Nephron progenitor cell (in vitro differentiated cells): ENCODE results near the gene HDAC5.
A peak's percentile ranks its signal among the peaks of the same experiment; 100 is the strongest.

Experiments used
- DNase-seq: peaks from one replicate; pipeline ENCODE4 v3.0.0; 2021
- H3K27ac Mint-ChIP-seq: 2 replicates; pipeline ENCODE4 v1.8.0; 2021; ENCODE audit warnings: mild to moderate bottlenecking, moderate library complexity, mixed read lengths
- H3K27me3 Mint-ChIP-seq: 2 replicates; pipeline ENCODE4 v1.8.0; 2021; ENCODE audit warnings: mild to moderate bottlenecking, low read depth, mixed read lengths; ENCODE audit not compliant: poor library complexity
- H3K36me3 Mint-ChIP-seq: 2 replicates; pipeline ENCODE4 v1.8.0; 2021; ENCODE audit warnings: low read depth, mixed read lengths
- H3K4me1 Mint-ChIP-seq: 2 replicates; pipeline ENCODE4 v1.8.0; 2021; ENCODE audit warnings: mixed read lengths
- H3K4me3 Mint-ChIP-seq: 2 replicates; pipeline ENCODE4 v1.8.0; 2021; ENCODE audit warnings: mild to moderate bottlenecking, moderate library complexity, mixed read lengths
- H3K9me3 Mint-ChIP-seq: 2 replicates; pipeline ENCODE4 v1.8.0; 2021; ENCODE audit warnings: mild to moderate bottlenecking, moderate library complexity, mixed read lengths
- CTCF ChIP-seq: fragments of 200-600 bp; sonication (generic); IDR thresholded peaks from 2 replicates; pipeline ENCODE4 v1.5.0; 2021; ENCODE audit warnings: antibody characterized with exemption

Gene HDAC5

GRCh38 chr17:44119062-44119461 is 4.4 kb downstream of the HDAC5 start:
- TF ChIP-seq CTCF, result no peak
- Mint-ChIP-seq H3K27ac (no peak overlapping the region), H3K36me3 (peaks cover 9% of the 10 kb centered on the region), H3K9me3 (no peaks in the 10 kb centered on the region), H3K27me3 (peaks cover 14% of the 10 kb centered on the region), H3K4me3 (no peak overlapping the region), H3K4me1 (peaks cover 62% of the 10 kb centered on the region)
- DNase-seq, result no peak

GRCh38 chr17:44118427-44119050 is 4.9 kb downstream of the HDAC5 start:
- no peak overlapping the region for H3K27ac Mint-ChIP-seq
- no peak overlapping the region for H3K4me3 Mint-ChIP-seq
- H3K36me3 Mint-ChIP-seq, result peaks cover 9% of the 10 kb centered on the region
- H3K27me3 Mint-ChIP-seq, result peaks cover 12% of the 10 kb centered on the region
- no peak for DNase-seq
- no peak for TF ChIP-seq CTCF
- peaks cover 63% of the 10 kb centered on the region for H3K4me1 Mint-ChIP-seq
- H3K9me3 Mint-ChIP-seq, result no peaks in the 10 kb centered on the region

- TF ChIP-seq CTCF, result no peak
- no peak overlapping the region for H3K27ac Mint-ChIP-seq
These were observed 6.1 kb downstream of the HDAC5 start for GRCh38 chr17:44117351-44117750.

GRCh38 chr17:44115585-44116415 is 7.6 kb downstream of the HDAC5 start:
- H3K4me1 Mint-ChIP-seq, result peaks cover 70% of the 10 kb centered on the region
- H3K36me3 Mint-ChIP-seq, result peaks cover 9% of the 10 kb centered on the region
- no peak overlapping the region for H3K27ac Mint-ChIP-seq
- DNase-seq, result peak; percentile 62
- H3K4me3 Mint-ChIP-seq, result no peak overlapping the region
- H3K9me3 Mint-ChIP-seq, result no peaks in the 10 kb centered on the region
- peaks cover 4% of the 10 kb centered on the region for H3K27me3 Mint-ChIP-seq
- TF ChIP-seq CTCF, result peak; percentile 67

More at GRCh38 chr17:44117351-44117750, 6.1 kb downstream of the HDAC5 start:
- DNase-seq, result no peak
- H3K4me1 Mint-ChIP-seq, result peaks cover 71% of the 10 kb centered on the region
- H3K9me3 Mint-ChIP-seq, result no peaks in the 10 kb centered on the region
- H3K36me3 Mint-ChIP-seq, result peaks cover 9% of the 10 kb centered on the region
- H3K4me3 Mint-ChIP-seq, result no peak overlapping the region
- peaks cover 11% of the 10 kb centered on the region for H3K27me3 Mint-ChIP-seq

GRCh38 chr17:44113868-44114840 is 9.3 kb downstream of the HDAC5 start:
- H3K27me3 Mint-ChIP-seq, result peaks cover 4% of the 10 kb centered on the region
- no peak for DNase-seq
- TF ChIP-seq CTCF, result no peak
- H3K27ac Mint-ChIP-seq, result no peak overlapping the region
- no peak overlapping the region for H3K4me3 Mint-ChIP-seq
- peaks cover 57% of the 10 kb centered on the region for H3K4me1 Mint-ChIP-seq
- no peaks in the 10 kb centered on the region for H3K9me3 Mint-ChIP-seq
- peaks cover 9% of the 10 kb centered on the region for H3K36me3 Mint-ChIP-seq
